HCT116 (cell line): ENCODE measurements around the gene ADGRV1. TPM values are rescaled to one million over a fixed set of nuclear protein-coding genes. Genes with fewer than 3 reads are reported as not detected.

Source experiments
- ATAC-seq: fragments of 200-7000 bp; cut with Tn5 transposase; 2 replicates; pipeline ENCODE4 v1.9.1; 2020; ENCODE audit warnings: mild to moderate bottlenecking, moderate library complexity
- BruUV-seq: library from RNA; stranded (reverse); fragments of 400-500 nt; replicated peaks from 2 replicates; lab custom pipeline; 2021; lab: Mats Ljungman, UMichigan
- CTCF ChIA-PET: fragments of 300-600 bp; sonication (Branson Sonifier 250); formaldehyde crosslinking; loops from one replicate; lab custom pipeline; 2021; ENCODE audit warnings: antibody characterized with exemption; lab: Charles Lee
- POLR2A ChIA-PET: fragments of 300-600, 350-600 bp; sonication (Branson Sonifier 250); formaldehyde crosslinking; loops from one replicate; lab custom pipeline; 2021; ENCODE audit warnings: antibody characterized with exemption; lab: Charles Lee
- RAD21 ChIA-PET, 2 experiments: fragments of 300-600 bp; sonication (Branson Sonifier 250); formaldehyde crosslinking; loops; one replicate each; lab custom pipeline; 2023; ENCODE audit warnings: low total read pairs in 2 of 2; ENCODE audit not compliant: uncharacterized antibody in 2 of 2, unreplicated experiment in 2 of 2, low non-redundant PET in 1 of 2; lab: Charles Lee
- DNase-seq: peaks from one replicate; pipeline ENCODE4 v3.0.0-alpha.2; 2010; ENCODE audit warnings: low read depth, low spot score
- H2AFZ ChIP-seq: fragments of 200-600 bp; shearing (Covaris generic), sonication (generic); 2 replicates; pipeline ENCODE4 v1.6.1; 2017; ENCODE audit warnings: low read depth, mixed run types, mixed read lengths, antibody characterized with exemption, low read length; ENCODE audit not compliant: poor library complexity, severe bottlenecking
- H3K27ac ChIP-seq: 2 replicates; pipeline ENCODE4 v1.5.1; 2012; ENCODE audit warnings: low read depth, low read length
- H3K27me3 ChIP-seq: fragments of 200-600 bp; sonication (generic); 2 replicates; pipeline ENCODE4 v1.6.1; 2016; ENCODE audit warnings: mixed run types, low read length, mixed read lengths; ENCODE audit not compliant: insufficient read depth
- H3K36me3 ChIP-seq, 2 experiments: fragments of 200-500 bp in 1 of 2; fragments of 200-600 bp in 1 of 2; sonication (Bioruptor generic) in 1 of 2; sonication (generic) in 1 of 2; 2 replicates each; pipeline versions ENCODE4 v1.5.1 to v1.6.1; 2014 to 2016; ENCODE audit warnings: low read length in 2 of 2, inconsistent platforms in 1 of 2, mixed read lengths in 1 of 2, mixed run types in 1 of 2; ENCODE audit not compliant: insufficient read depth in 2 of 2, control insufficient read depth in 1 of 2
- H3K4me1 ChIP-seq, 2 experiments: fragments of 200-600 bp in 1 of 2; sonication (generic) in 1 of 2; 2 replicates each; pipeline versions ENCODE4 v1.5.1 to v1.6.1; 2012 to 2017; ENCODE audit warnings: low read length in 2 of 2, inconsistent platforms in 1 of 2, mild to moderate bottlenecking in 1 of 2, mixed read lengths in 1 of 2, mixed run types in 1 of 2, moderate library complexity in 1 of 2; ENCODE audit not compliant: insufficient read depth in 2 of 2, control insufficient read depth in 1 of 2
- H3K4me2 ChIP-seq: fragments of 200-600 bp; sonication (generic); 2 replicates; pipeline ENCODE4 v1.6.1; 2017; ENCODE audit warnings: mixed run types, low read length, mixed read lengths
- H3K4me3 ChIP-seq, 2 experiments: fragments of 200-600 bp in 1 of 2; sonication (generic) in 1 of 2; replicated peaks in 1 of 2; 2 replicates each; pipeline ENCODE4 v1.5.1; 2011 to 2016; ENCODE audit warnings: low read length in 2 of 2, control low read depth in 1 of 2, low read depth in 1 of 2, mild to moderate bottlenecking in 1 of 2, mixed read lengths in 1 of 2, mixed run types in 1 of 2
- H3K79me2 ChIP-seq: fragments of 200-600 bp; sonication (generic); 2 replicates; pipeline ENCODE4 v1.6.1; 2017; ENCODE audit warnings: mild to moderate bottlenecking, mixed run types, low read length, moderate library complexity, mixed read lengths; ENCODE audit not compliant: insufficient read depth
- H3K9ac ChIP-seq: fragments of 200-600 bp; sonication (generic); 2 replicates; pipeline ENCODE4 v1.6.1; 2016; ENCODE audit warnings: low read length, mixed read lengths
- H3K9me2 ChIP-seq: fragments of 200-600 bp; sonication (generic), shearing (Covaris generic); 2 replicates; pipeline ENCODE4 v1.6.1; 2017; ENCODE audit warnings: mixed run types, mild to moderate bottlenecking, moderate library complexity; ENCODE audit not compliant: insufficient read depth
- H3K9me3 ChIP-seq, 2 experiments: fragments of 200-500 bp in 1 of 2; fragments of 200-600 bp in 1 of 2; sonication (Bioruptor generic) in 1 of 2; sonication (generic) in 1 of 2; 2 replicates each; pipeline ENCODE4 v1.6.1; 2014 to 2017; ENCODE audit warnings: low read length in 2 of 2, mixed read lengths in 2 of 2, inconsistent platforms in 1 of 2, low read depth in 1 of 2, mild to moderate bottlenecking in 1 of 2, mixed run types in 1 of 2, moderate library complexity in 1 of 2; ENCODE audit not compliant: control insufficient read depth in 1 of 2, insufficient read depth in 1 of 2
- H4K20me1 ChIP-seq: fragments of 200-600 bp; sonication (generic), shearing (Covaris generic); 2 replicates; pipeline ENCODE4 v1.6.1; 2017; ENCODE audit warnings: mixed run types, mild to moderate bottlenecking, moderate library complexity; ENCODE audit not compliant: insufficient read depth
- CBX3 ChIP-seq: IDR thresholded peaks from 2 replicates; pipeline ENCODE4 v1.6.1; 2012; ENCODE audit warnings: low read depth
- CTCF ChIP-seq, 3 experiments: fragments of 200-600 bp in 1 of 3; sonication (generic) in 1 of 3; IDR thresholded peaks in 2 of 3; conservative IDR thresholded peaks in 1 of 3; 2 replicates each; pipeline ENCODE4 v1.5.1; 2012 to 2017; ENCODE audit warnings: low read depth in 2 of 3, low read length in 2 of 3, antibody characterized with exemption in 1 of 3, borderline replicate concordance in 1 of 3, control low read depth in 1 of 3, mild to moderate bottlenecking in 1 of 3, mixed read lengths in 1 of 3, mixed run types in 1 of 3, moderate library complexity in 1 of 3; ENCODE audit not compliant: insufficient read depth in 1 of 3
- ELF1 ChIP-seq: IDR thresholded peaks from 2 replicates; pipeline ENCODE4 v1.6.1; 2012; ENCODE audit warnings: low read depth, borderline replicate concordance
- EZH2 ChIP-seq: fragments of 200-600 bp; sonication (generic); IDR thresholded peaks from 2 replicates; pipeline ENCODE4 v1.6.1; 2017; ENCODE audit warnings: antibody characterized with exemption, mixed run types
- JUND ChIP-seq: IDR thresholded peaks from 2 replicates; pipeline ENCODE4 v1.6.1; 2012
- POLR2A ChIP-seq: IDR thresholded peaks from 2 replicates; pipeline ENCODE4 v1.7.0; 2011; ENCODE audit warnings: borderline replicate concordance; ENCODE audit not compliant: insufficient read depth, insufficient read length; ENCODE audit errors: extremely low read depth
- SP1 ChIP-seq: IDR thresholded peaks from 2 replicates; pipeline ENCODE4 v1.6.1; 2012; ENCODE audit warnings: low read depth
- TCF7L2 ChIP-seq: IDR thresholded peaks from 2 replicates; pipeline ENCODE4 v1.7.0; 2011; ENCODE audit warnings: borderline replicate concordance, inconsistent platforms; ENCODE audit not compliant: insufficient read depth, insufficient read length; ENCODE audit errors: extremely low read depth
- ZFX ChIP-seq: fragments of 450-650 bp; IDR thresholded peaks from 2 replicates; pipeline ENCODE4 v1.6.1; 2017
- intact Hi-C: fragments of 100-400 bp; cut with micrococcal nuclease; formaldehyde crosslinking; loops from 2 replicates; pipeline ENCODE4 v1.10.0; 2022
- total RNA-seq: library from RNA; stranded (reverse); gene quantifications from one replicate; pipeline ENCODE4 v1.2.1, GENCODE V29; 2021; ENCODE audit not compliant: unreplicated experiment
- TF ChIP-seq, protein P1 (sequence below): IDR thresholded peaks from 2 replicates; pipeline ENCODE4 v1.6.1; 2012
- TF ChIP-seq, protein P2 (sequence below): IDR thresholded peaks from 2 replicates; pipeline ENCODE4 v1.6.1; 2012; ENCODE audit warnings: low read depth

Gene ADGRV1
- total RNA-seq, 1 experiment from 2014 or later = 6.0 TPM

- Histone ChIP-seq H3K27ac (no peak overlapping the region), H3K9ac (no peak overlapping the region), H3K79me2 (no peaks in the 10 kb centered on the region), H3K36me3 (no peaks in the 10 kb centered on the region), H2AFZ (peak overlapping the region; percentile 38), H3K27me3 (no peaks in the 10 kb centered on the region), H4K20me1 (no peaks in the 10 kb centered on the region), H3K4me2 (no peak overlapping the region), H3K9me2 (no peaks in the 10 kb centered on the region; the same call in 1 of the 2 replicates), H3K4me1 (no peaks in the 10 kb centered on the region), H3K4me3 (no peak overlapping the region), H3K9me3 (no peaks in the 10 kb centered on the region)
- TF ChIP-seq CTCF (IDR thresholded peaks at IDR 0.05 in 2 of 3, conservative IDR thresholded peaks at IDR 0.05 in 1 of 3; ENCODE audit: borderline replicate concordance in 1 of 3, insufficient read depth in 1 of 3, low read depth in 2 of 3, low read length in 2 of 3) = peak in 1 of 3 experiments; percentile 37; a peak in 1 of 6 replicates
- no peak for TF ChIP-seq JUND
- ChIA-PET POLR2A (no interaction called here), RAD21 (no interaction called here), CTCF (no interaction called here)
- BruUV-seq = no TSS peak
- DNase-seq = no peak
- ATAC-seq = peak; percentile 67; the same call in 1 of the 2 replicates
- intact Hi-C loops = no loop called here
These were observed 448.7 kb downstream of the ADGRV1 start for GRCh38 chr5:91007251-91007650.

DNA sequence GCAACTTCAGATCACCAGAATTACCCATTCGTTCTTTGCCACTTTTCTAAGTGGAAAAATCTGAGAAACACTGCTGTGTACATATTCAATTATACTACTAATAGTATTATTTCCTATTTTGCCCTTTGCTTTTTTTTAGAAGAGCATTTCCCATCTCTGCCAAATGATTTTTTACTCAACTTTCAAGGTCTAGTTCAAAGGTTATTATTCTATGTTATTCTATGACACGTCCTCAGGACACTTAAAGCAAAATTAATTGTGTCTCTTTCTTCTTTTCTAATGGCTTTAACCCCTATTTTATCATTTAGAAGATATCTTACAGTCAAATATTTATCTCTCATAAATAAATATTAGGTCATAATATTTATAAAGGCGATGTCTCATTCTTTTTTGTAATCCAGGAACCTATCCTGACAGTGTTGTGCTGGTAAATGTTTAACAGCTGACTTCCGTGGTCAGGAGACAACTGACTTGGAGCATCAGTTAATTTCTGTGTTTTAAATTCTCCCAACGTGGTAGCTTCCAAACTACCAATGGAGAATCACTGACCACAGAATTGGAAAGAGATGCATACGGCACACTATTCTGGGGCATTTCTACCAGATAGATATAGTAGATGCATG is 449.3 kb downstream of the ADGRV1 start:
- POLR2A ChIA-PET = no interaction called here
- Histone ChIP-seq H3K27me3 (no peaks in the 10 kb centered on the region), H2AFZ (no peak overlapping the region), H3K4me1 (no peaks in the 10 kb centered on the region), H3K9me3 (no peaks in the 10 kb centered on the region), H3K4me3 (no peak overlapping the region), H3K27ac (no peak overlapping the region), H3K9me2 (no peaks in the 10 kb centered on the region; the same call in 1 of the 2 replicates), H3K79me2 (no peaks in the 10 kb centered on the region), H3K36me3 (no peaks in the 10 kb centered on the region), H3K4me2 (no peak overlapping the region), H3K9ac (no peak overlapping the region), H4K20me1 (no peaks in the 10 kb centered on the region)
- CTCF ChIA-PET = no interaction called here
- intact Hi-C loops = no loop called here
- no peak for DNase-seq
- no peak for ATAC-seq
- RAD21 ChIA-PET = no interaction called here
- BruUV-seq = no TSS peak
- no peak for TF ChIP-seq TCF7L2
- TF ChIP-seq JUND = no peak
- TF ChIP-seq, protein P1, sequence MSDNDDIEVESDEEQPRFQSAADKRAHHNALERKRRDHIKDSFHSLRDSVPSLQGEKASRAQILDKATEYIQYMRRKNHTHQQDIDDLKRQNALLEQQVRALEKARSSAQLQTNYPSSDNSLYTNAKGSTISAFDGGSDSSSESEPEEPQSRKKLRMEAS = no peak
- TF ChIP-seq CBX3 = no peak
- TF ChIP-seq ZFX = no peak
- TF ChIP-seq POLR2A = no peak
- TF ChIP-seq CTCF (IDR thresholded peaks at IDR 0.05 in 2 of 3, conservative IDR thresholded peaks at IDR 0.05 in 1 of 3; ENCODE audit: borderline replicate concordance in 1 of 3, insufficient read depth in 1 of 3, low read depth in 2 of 3, low read length in 2 of 3) = no peak
- TF ChIP-seq, protein P2, sequence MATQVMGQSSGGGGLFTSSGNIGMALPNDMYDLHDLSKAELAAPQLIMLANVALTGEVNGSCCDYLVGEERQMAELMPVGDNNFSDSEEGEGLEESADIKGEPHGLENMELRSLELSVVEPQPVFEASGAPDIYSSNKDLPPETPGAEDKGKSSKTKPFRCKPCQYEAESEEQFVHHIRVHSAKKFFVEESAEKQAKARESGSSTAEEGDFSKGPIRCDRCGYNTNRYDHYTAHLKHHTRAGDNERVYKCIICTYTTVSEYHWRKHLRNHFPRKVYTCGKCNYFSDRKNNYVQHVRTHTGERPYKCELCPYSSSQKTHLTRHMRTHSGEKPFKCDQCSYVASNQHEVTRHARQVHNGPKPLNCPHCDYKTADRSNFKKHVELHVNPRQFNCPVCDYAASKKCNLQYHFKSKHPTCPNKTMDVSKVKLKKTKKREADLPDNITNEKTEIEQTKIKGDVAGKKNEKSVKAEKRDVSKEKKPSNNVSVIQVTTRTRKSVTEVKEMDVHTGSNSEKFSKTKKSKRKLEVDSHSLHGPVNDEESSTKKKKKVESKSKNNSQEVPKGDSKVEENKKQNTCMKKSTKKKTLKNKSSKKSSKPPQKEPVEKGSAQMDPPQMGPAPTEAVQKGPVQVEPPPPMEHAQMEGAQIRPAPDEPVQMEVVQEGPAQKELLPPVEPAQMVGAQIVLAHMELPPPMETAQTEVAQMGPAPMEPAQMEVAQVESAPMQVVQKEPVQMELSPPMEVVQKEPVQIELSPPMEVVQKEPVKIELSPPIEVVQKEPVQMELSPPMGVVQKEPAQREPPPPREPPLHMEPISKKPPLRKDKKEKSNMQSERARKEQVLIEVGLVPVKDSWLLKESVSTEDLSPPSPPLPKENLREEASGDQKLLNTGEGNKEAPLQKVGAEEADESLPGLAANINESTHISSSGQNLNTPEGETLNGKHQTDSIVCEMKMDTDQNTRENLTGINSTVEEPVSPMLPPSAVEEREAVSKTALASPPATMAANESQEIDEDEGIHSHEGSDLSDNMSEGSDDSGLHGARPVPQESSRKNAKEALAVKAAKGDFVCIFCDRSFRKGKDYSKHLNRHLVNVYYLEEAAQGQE = no peak
- no peak for TF ChIP-seq EZH2
- TF ChIP-seq ELF1 = no peak
- TF ChIP-seq SP1 = no peak
